GM23338 (cell line): ENCODE results near the gene HERPUD1. TPM values are rescaled to one million over a fixed set of nuclear protein-coding genes. Genes with fewer than 3 reads are reported as not detected.

Experiments used
- ATAC-seq: fragments of 200-7000 bp; cut with Tn5 transposase; 3 replicates; pipeline ENCODE4 v1.9.1; 2020
- DNase-seq: peaks from one replicate; pipeline ENCODE4 v3.0.0-alpha.2; 2015; ENCODE audit warnings: low spot score
- H2AFZ ChIP-seq: fragments of 200-600 bp; sonication (generic); 2 replicates; pipeline ENCODE4 v1.8.0; 2016; ENCODE audit warnings: antibody characterized with exemption, mild to moderate bottlenecking, moderate library complexity
- H3F3A ChIP-seq: fragments of 200-600 bp; sonication (generic); replicated peaks from 2 replicates; pipeline ENCODE4 v1.8.0; 2017; ENCODE audit warnings: antibody characterized with exemption, mixed run types, low read depth
- H3K27ac ChIP-seq: fragments of 200-600 bp; sonication (generic); 2 replicates; pipeline ENCODE4 v1.6.1; 2016; ENCODE audit warnings: low read depth
- H3K27me3 ChIP-seq: fragments of 200-600 bp; sonication (generic); 2 replicates; pipeline ENCODE4 v1.8.0; 2016; ENCODE audit warnings: mild to moderate bottlenecking, mixed run types, moderate library complexity; ENCODE audit not compliant: insufficient read depth
- H3K36me3 ChIP-seq: fragments of 200-600 bp; sonication (generic); 2 replicates; pipeline ENCODE4 v1.8.0; 2016; ENCODE audit warnings: mild to moderate bottlenecking; ENCODE audit not compliant: insufficient read depth
- H3K4me1 ChIP-seq: fragments of 200-600 bp; sonication (generic); 2 replicates; pipeline ENCODE4 v1.8.0; 2016; ENCODE audit warnings: mild to moderate bottlenecking, moderate library complexity; ENCODE audit not compliant: insufficient read depth
- H3K4me2 ChIP-seq: fragments of 200-600 bp; sonication (generic); 2 replicates; pipeline ENCODE4 v1.7.1; 2017; ENCODE audit warnings: mixed run types
- H3K4me3 ChIP-seq: fragments of 200-600 bp; sonication (generic); 2 replicates; pipeline ENCODE4 v1.6.1; 2016; ENCODE audit warnings: mixed run types
- H3K79me2 ChIP-seq: fragments of 200-600 bp; sonication (generic); replicated peaks from 2 replicates; pipeline ENCODE4 v1.8.0; 2017; ENCODE audit warnings: mild to moderate bottlenecking; ENCODE audit not compliant: insufficient read depth
- H3K9me2 ChIP-seq: fragments of 200-600 bp; sonication (generic); 2 replicates; pipeline ENCODE4 v1.8.0; 2017; ENCODE audit not compliant: insufficient read depth
- H4K20me1 ChIP-seq: fragments of 200-600 bp; sonication (generic); replicated peaks from 2 replicates; pipeline ENCODE4 v1.8.0; 2017; ENCODE audit warnings: mild to moderate bottlenecking; ENCODE audit not compliant: insufficient read depth
- H3K27ac Mint-ChIP-seq: 2 replicates; pipeline ENCODE4 v1.8.0; 2020; ENCODE audit warnings: inconsistent platforms, mild to moderate bottlenecking, moderate library complexity, mixed read lengths
- H3K27me3 Mint-ChIP-seq: 3 replicates; pipeline ENCODE4 v1.8.0; 2022; ENCODE audit warnings: low read depth, mild to moderate bottlenecking, moderate library complexity, mixed read lengths, inconsistent platforms; ENCODE audit not compliant: insufficient read depth, poor library complexity
- H3K36me3 Mint-ChIP-seq: 3 replicates; pipeline ENCODE4 v1.8.0; 2021; ENCODE audit warnings: low read depth, mild to moderate bottlenecking, inconsistent platforms, moderate library complexity, mixed read lengths
- H3K4me1 Mint-ChIP-seq: 3 replicates; pipeline ENCODE4 v1.8.0; 2020; ENCODE audit warnings: mild to moderate bottlenecking, inconsistent platforms, mixed read lengths
- H3K4me3 Mint-ChIP-seq: 3 replicates; pipeline ENCODE4 v1.8.0; 2021; ENCODE audit warnings: moderate library complexity, mild to moderate bottlenecking, inconsistent platforms, mixed read lengths
- H3K9me3 Mint-ChIP-seq: 3 replicates; pipeline ENCODE4 v1.8.0; 2020; ENCODE audit warnings: moderate library complexity, mild to moderate bottlenecking, inconsistent platforms, mixed read lengths
- CREB1 ChIP-seq: fragments of 250-450 bp; sonication (Bioruptor Pico); IDR thresholded peaks from 2 replicates; pipeline ENCODE4 v1.5.0; 2020; ENCODE audit warnings: low read depth, mild to moderate bottlenecking, moderate library complexity
- CTCF ChIP-seq, 2 experiments: fragments of 200-600 bp in 1 of 2; sonication (generic) in 1 of 2; conservative IDR thresholded peaks; 2 replicates each; pipeline versions ENCODE4 v1.5.1 to v1.6.1; 2016 to 2017; ENCODE audit warnings: antibody characterized with exemption in 2 of 2, low read depth in 2 of 2, mild to moderate bottlenecking in 2 of 2, moderate library complexity in 1 of 2
- EZH2 ChIP-seq: fragments of 200-600 bp; sonication (generic); IDR thresholded peaks from one replicate; pipeline ENCODE4 v1.8.0; 2017; ENCODE audit warnings: antibody characterized with exemption, mild to moderate bottlenecking, low read depth; ENCODE audit not compliant: unreplicated experiment
- NANOG ChIP-seq: IDR thresholded peaks from 2 replicates; pipeline ENCODE4 v1.6.1; 2016; ENCODE audit warnings: antibody characterized with exemption, borderline replicate concordance
- POLR2AphosphoS5 ChIP-seq: IDR thresholded peaks from 2 replicates; pipeline ENCODE4 v1.6.1; 2016; ENCODE audit warnings: antibody characterized with exemption, low read depth
- REST ChIP-seq: IDR thresholded peaks from one replicate; pipeline ENCODE4 v1.6.1; 2018; ENCODE audit warnings: antibody characterized with exemption; ENCODE audit not compliant: unreplicated experiment
- ZNF114 ChIP-seq: fragments of 250-450 bp; sonication (Bioruptor Pico); IDR thresholded peaks from 2 replicates; pipeline ENCODE4 v1.5.0; 2020; ENCODE audit warnings: mild to moderate bottlenecking, moderate library complexity
- ZNF331 ChIP-seq: fragments of 250-450 bp; sonication (Bioruptor Pico); IDR thresholded peaks from 2 replicates; pipeline ENCODE4 v1.5.0; 2020; ENCODE audit warnings: low read depth, mild to moderate bottlenecking, moderate library complexity
- ZNF462 ChIP-seq: fragments of 250-450 bp; sonication (Bioruptor Pico); IDR thresholded peaks from 2 replicates; pipeline ENCODE4 v1.5.0; 2020; ENCODE audit warnings: mild to moderate bottlenecking, moderate library complexity
- polyA plus RNA-seq: library from polyadenylated mRNA; unstranded; fragments of >200 nt; fragmentation: Nextera tagmentation; extraction: Ambion mirVana; gene quantifications from 2 replicates; pipeline ENCODE4 v1.2.1, GENCODE V29; 2016
- total RNA-seq: library from RNA; depleted of rRNA; stranded (reverse); fragments of >200 nt; shearing (Covaris generic); gene quantifications from 2 replicates; pipeline ENCODE4 v1.2.3, GENCODE V29; 2014

Gene HERPUD1
- total and polyA plus RNA-seq, 2 experiments from 2014 or later = 41.1 to 44.1 TPM

GRCh38 chr16:56886826-56887225 is 45.1 kb upstream of the HERPUD1 start (continued):
- no peak for TF ChIP-seq ZNF331 (CRISPR knock-in tag)

GRCh38 chr16:56888806-56889205 is 43.1 kb upstream of the HERPUD1 start:
- no peak for TF ChIP-seq EZH2
- no peak overlapping the region for H3K4me3 Mint-ChIP-seq
- no peak for ATAC-seq
- Histone ChIP-seq H3K4me3 (no peak overlapping the region), H2AFZ (0 out of 2 replicates have a peak overlapping the region, but pooled peaks have one; percentile 47), H3K4me2 (no peak overlapping the region), H3K9me2 (no peaks in the 10 kb centered on the region), H4K20me1 (no peaks in the 10 kb centered on the region), H3F3A (no peaks in the 10 kb centered on the region), H3K27ac (no peak overlapping the region), H3K79me2 (no peaks in the 10 kb centered on the region), H3K36me3 (no peaks in the 10 kb centered on the region), H3K4me1 (no peaks in the 10 kb centered on the region), H3K27me3 (no peaks in the 10 kb centered on the region)
- H3K27me3 Mint-ChIP-seq = peaks cover 7% of the 10 kb centered on the region
- no peak overlapping the region for H3K27ac Mint-ChIP-seq
- no peak for DNase-seq
- H3K36me3 Mint-ChIP-seq = peaks cover 16% of the 10 kb centered on the region
- H3K4me1 Mint-ChIP-seq = no peaks in the 10 kb centered on the region
- peaks cover 37% of the 10 kb centered on the region for H3K9me3 Mint-ChIP-seq

- Histone ChIP-seq H3K27ac (no peak overlapping the region), H3K36me3 (no peaks in the 10 kb centered on the region), H3K4me1 (no peaks in the 10 kb centered on the region), H2AFZ (0 out of 2 replicates have a peak overlapping the region, but pooled peaks have one; percentile 47), H3F3A (no peaks in the 10 kb centered on the region), H3K4me3 (no peak overlapping the region), H3K79me2 (no peaks in the 10 kb centered on the region), H3K27me3 (no peaks in the 10 kb centered on the region), H3K9me2 (no peaks in the 10 kb centered on the region), H4K20me1 (no peaks in the 10 kb centered on the region), H3K4me2 (no peak overlapping the region)
- ATAC-seq (peak; percentile 33), DNase-seq (no peak)
- Mint-ChIP-seq H3K27me3 (peaks cover 7% of the 10 kb centered on the region), H3K36me3 (peaks cover 16% of the 10 kb centered on the region), H3K4me3 (no peak overlapping the region), H3K27ac (no peak overlapping the region), H3K4me1 (no peaks in the 10 kb centered on the region), H3K9me3 (peaks cover 37% of the 10 kb centered on the region)
- TF ChIP-seq CTCF (conservative IDR thresholded peaks at IDR 0.05; ENCODE audit: low read depth in 2 of 2) (no peak), POLR2AphosphoS5 (no peak), ZNF462 (no peak), REST (no peak), NANOG (no peak), ZNF331 (CRISPR knock-in tag) (no peak), EZH2 (no peak), CREB1 (CRISPR knock-in tag) (no peak), ZNF114 (CRISPR knock-in tag) (no peak)
Observed at GRCh38 chr16:56889206-56889605, 42.7 kb upstream of the HERPUD1 start.
